ENCODE measurements around the gene TUBGCP2. TPM values are rescaled to one million over a fixed set of nuclear protein-coding genes. Genes with fewer than 3 reads are reported as not detected.

TUBGCP2 gene
- total RNA-seq, 3 donors from 2014 or later (not counting 1 experiment from before 2014, with no cell fraction given): 74.3 to 81.8 (median 78.7) TPM

GRCh38 chr10:133295426-133296320 is 13.0 kb downstream of the TUBGCP2 start:
- Mint-ChIP-seq H3K4me1 (no peaks in the 10 kb centered on the region), H3K4me3 (no peak overlapping the region), H3K9me3 (no peaks in the 10 kb centered on the region), H3K36me3 (peaks cover 13% of the 10 kb centered on the region), H3K27ac (no peak overlapping the region), H3K27me3 (ENCODE audit: low read depth in 2 of 2) (no peaks in the 10 kb centered on the region)
- ATAC-seq: no peak
- 97% methylated on average over 42 of the region's 42 CpGs for WGBS (ENCODE audit: insufficient coverage)
- DNase-seq: no peak
- peaks cover 7% of the 10 kb centered on the region for H3K4me1 ChIP-seq (ENCODE audit: control insufficient read depth, insufficient read depth, low read length)
- TF ChIP-seq, protein P1, sequence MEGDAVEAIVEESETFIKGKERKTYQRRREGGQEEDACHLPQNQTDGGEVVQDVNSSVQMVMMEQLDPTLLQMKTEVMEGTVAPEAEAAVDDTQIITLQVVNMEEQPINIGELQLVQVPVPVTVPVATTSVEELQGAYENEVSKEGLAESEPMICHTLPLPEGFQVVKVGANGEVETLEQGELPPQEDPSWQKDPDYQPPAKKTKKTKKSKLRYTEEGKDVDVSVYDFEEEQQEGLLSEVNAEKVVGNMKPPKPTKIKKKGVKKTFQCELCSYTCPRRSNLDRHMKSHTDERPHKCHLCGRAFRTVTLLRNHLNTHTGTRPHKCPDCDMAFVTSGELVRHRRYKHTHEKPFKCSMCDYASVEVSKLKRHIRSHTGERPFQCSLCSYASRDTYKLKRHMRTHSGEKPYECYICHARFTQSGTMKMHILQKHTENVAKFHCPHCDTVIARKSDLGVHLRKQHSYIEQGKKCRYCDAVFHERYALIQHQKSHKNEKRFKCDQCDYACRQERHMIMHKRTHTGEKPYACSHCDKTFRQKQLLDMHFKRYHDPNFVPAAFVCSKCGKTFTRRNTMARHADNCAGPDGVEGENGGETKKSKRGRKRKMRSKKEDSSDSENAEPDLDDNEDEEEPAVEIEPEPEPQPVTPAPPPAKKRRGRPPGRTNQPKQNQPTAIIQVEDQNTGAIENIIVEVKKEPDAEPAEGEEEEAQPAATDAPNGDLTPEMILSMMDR (IDR thresholded peaks at IDR 0.05): no peak
- intact Hi-C loops (cut with micrococcal nuclease): no loop called here
- H3K4me3 ChIP-seq (ENCODE audit: low read length): no peak overlapping the region
- no peaks in the 10 kb centered on the region for H3K9me3 ChIP-seq (ENCODE audit: control insufficient read depth, insufficient read depth, low read length)
- H3K27me3 ChIP-seq (ENCODE audit: control insufficient read depth, insufficient read depth, low read length): no peaks in the 10 kb centered on the region
- H3K27ac ChIP-seq (ENCODE audit: low read length): no peak overlapping the region
- peaks cover 80% of the 10 kb centered on the region for H3K36me3 ChIP-seq (ENCODE audit: control insufficient read depth, insufficient read depth, low read length)

DNA sequence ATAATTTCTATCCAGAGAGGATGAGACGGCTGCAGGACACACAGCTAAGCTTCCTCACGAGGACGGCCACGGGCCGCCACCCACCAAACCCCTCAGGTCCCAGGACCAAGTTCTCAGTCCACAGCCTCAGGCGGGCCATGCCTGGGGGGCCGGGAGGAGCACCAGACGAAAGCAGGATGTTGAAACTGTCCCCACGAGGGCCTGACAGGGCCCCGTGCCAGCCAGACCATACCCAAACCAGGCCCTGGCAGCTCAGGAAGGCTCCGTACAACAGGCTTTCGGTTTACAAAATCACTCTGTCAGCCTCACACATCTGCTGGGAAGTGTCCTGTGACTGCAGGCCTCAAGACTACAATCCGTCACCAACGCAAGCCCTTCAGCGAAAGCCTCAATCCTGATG is 14.5 kb downstream of the TUBGCP2 start:
- Histone ChIP-seq H3K4me1 (ENCODE audit: control insufficient read depth, insufficient read depth, low read length) (peaks cover 7% of the 10 kb centered on the region), H3K27ac (ENCODE audit: low read length) (no peak overlapping the region), H3K27me3 (ENCODE audit: control insufficient read depth, insufficient read depth, low read length) (no peaks in the 10 kb centered on the region), H3K36me3 (ENCODE audit: control insufficient read depth, insufficient read depth, low read length) (peaks cover 82% of the 10 kb centered on the region), H3K4me3 (ENCODE audit: low read length) (no peak overlapping the region), H3K9me3 (ENCODE audit: control insufficient read depth, insufficient read depth, low read length) (no peaks in the 10 kb centered on the region)
- intact Hi-C loops (cut with micrococcal nuclease): no loop called here
- H3K27ac Mint-ChIP-seq: no peak overlapping the region
- no peaks in the 10 kb centered on the region for H3K9me3 Mint-ChIP-seq
- TF ChIP-seq, protein P1 (IDR thresholded peaks at IDR 0.05): no peak
- ATAC-seq: no peak
- no peaks in the 10 kb centered on the region for H3K36me3 Mint-ChIP-seq
- H3K4me3 Mint-ChIP-seq: no peak overlapping the region
- H3K4me1 Mint-ChIP-seq: no peaks in the 10 kb centered on the region
- DNase-seq: no peak
- H3K27me3 Mint-ChIP-seq (ENCODE audit: low read depth in 2 of 2): no peaks in the 10 kb centered on the region
- WGBS (ENCODE audit: insufficient coverage): 92% methylated on average over 15 of the region's 15 CpGs

DNA sequence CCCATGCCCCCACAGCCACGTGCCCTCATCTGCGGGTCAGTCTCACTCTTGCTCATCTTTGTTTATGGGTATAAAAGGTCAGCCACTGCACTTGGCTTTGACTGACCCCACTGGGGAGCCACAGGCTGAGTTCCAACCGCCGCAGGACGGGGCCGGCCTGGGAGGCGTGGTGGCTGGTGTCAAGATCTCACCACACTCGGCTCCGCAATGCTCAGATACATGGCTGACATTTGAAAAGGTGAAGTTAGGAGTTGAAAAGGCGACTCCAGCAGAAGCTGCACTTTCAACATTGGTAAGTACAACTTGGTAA is 14.9 kb downstream of the TUBGCP2 start:
- Mint-ChIP-seq H3K4me3 (no peak overlapping the region), H3K9me3 (no peaks in the 10 kb centered on the region), H3K4me1 (no peaks in the 10 kb centered on the region), H3K36me3 (peaks cover 4% of the 10 kb centered on the region), H3K27ac (no peak overlapping the region), H3K27me3 (ENCODE audit: low read depth in 2 of 2) (no peaks in the 10 kb centered on the region)
- Histone ChIP-seq H3K4me3 (ENCODE audit: low read length) (no peak overlapping the region), H3K36me3 (ENCODE audit: control insufficient read depth, insufficient read depth, low read length) (peaks cover 80% of the 10 kb centered on the region), H3K27ac (ENCODE audit: low read length) (no peak overlapping the region), H3K9me3 (ENCODE audit: control insufficient read depth, insufficient read depth, low read length) (no peaks in the 10 kb centered on the region), H3K4me1 (ENCODE audit: control insufficient read depth, insufficient read depth, low read length) (peaks cover 7% of the 10 kb centered on the region), H3K27me3 (ENCODE audit: control insufficient read depth, insufficient read depth, low read length) (no peaks in the 10 kb centered on the region)
- TF ChIP-seq, protein P1 (IDR thresholded peaks at IDR 0.05): no peak
- DNase-seq: no peak
- intact Hi-C loops (cut with micrococcal nuclease): no loop called here
- 96% methylated on average over 10 of the region's 10 CpGs for WGBS (ENCODE audit: insufficient coverage)
- ATAC-seq: no peak
